A549 (cell line): ENCODE measurements around the gene SRP9. TPM values are rescaled to one million over a fixed set of nuclear protein-coding genes. Genes with fewer than 3 reads are reported as not detected.

Source experiments
- ATAC-seq, 2 experiments: fragments of 200-7000 bp in 1 of 2; fragments of >200 bp in 1 of 2; cut with Nextera tagmentation in 1 of 2; cut with Tn5 transposase in 1 of 2; 3 replicates each; pipeline versions ENCODE4 v1.8.0 to v1.9.1; 2018 to 2020; ENCODE audit warnings: mild to moderate bottlenecking in 1 of 2, moderate library complexity in 1 of 2
- CTCF ChIA-PET: fragments of 300-600 bp; sonication (Branson Sonifier 250); formaldehyde crosslinking; extraction: SDS; loops from one replicate; lab custom pipeline; 2021; ENCODE audit warnings: antibody characterized with exemption, inconsistent platforms; lab: Yijun Ruan, JAX
- POLR2A ChIA-PET: fragments of 350-600 bp; formaldehyde crosslinking; extraction: SDS; loops from one replicate; lab custom pipeline; 2021; ENCODE audit warnings: antibody characterized with exemption, inconsistent platforms; lab: Yijun Ruan, JAX
- DNase-seq, 2 experiments: peaks; one replicate each; pipeline versions ENCODE4 v3.0.0 to v3.0.0-alpha.2; 2011 to 2016; ENCODE audit warnings: low read depth in 1 of 2, low spot score in 1 of 2
- FAIRE-seq: peaks from 2 replicates; lab custom pipeline; 2011; peaks lifted over from hg19 to GRCh38; lab: Jason Lieb, UNC
- H3K27ac ChIP-seq, 2 experiments: fragments of >200 bp; sonication (Bioruptor Twin); formaldehyde crosslinking; 3 replicates each; pipeline ENCODE4 v1.5.1; 2016 to 2017
- H3K4me1 ChIP-seq: fragments of >200 bp; sonication (Bioruptor Twin); formaldehyde crosslinking; 3 replicates; pipeline ENCODE4 v1.6.1; 2016
- H3K4me2 ChIP-seq: fragments of >200 bp; sonication (Bioruptor Twin); formaldehyde crosslinking; 3 replicates; pipeline ENCODE4 v1.6.1; 2016
- H3K4me3 ChIP-seq: fragments of >200 bp; sonication (Bioruptor Twin); formaldehyde crosslinking; 3 replicates; pipeline ENCODE4 v1.5.1; 2016
- H3K9me3 ChIP-seq: fragments of >200 bp; sonication (Bioruptor Twin); formaldehyde crosslinking; 3 replicates; pipeline ENCODE4 v1.6.1; 2016
- CEBPB ChIP-seq, 2 experiments: fragments of >200 bp in 1 of 2; sonication (Bioruptor Twin) in 1 of 2; formaldehyde crosslinking in 1 of 2; IDR thresholded peaks; 2 replicates each; pipeline ENCODE4 v1.6.1; 2012 to 2016
- CHD4 ChIP-seq: fragments of 200-600 bp; sonication (generic); IDR thresholded peaks from 2 replicates; pipeline ENCODE4 v1.6.1; 2016; ENCODE audit warnings: antibody characterized with exemption, mild to moderate bottlenecking, borderline replicate concordance
- CTCF ChIP-seq: fragments of >200 bp; sonication (Bioruptor Twin); formaldehyde crosslinking; IDR thresholded peaks from 3 replicates; pipeline ENCODE4 v1.5.1; 2016
- EHF ChIP-seq: fragments of 250-450 bp; sonication (Bioruptor Pico); IDR thresholded peaks from 2 replicates; pipeline ENCODE4 v1.5.0; 2020; ENCODE audit warnings: mild to moderate bottlenecking
- FOSL2 ChIP-seq, 2 experiments: fragments of 450-650 bp in 1 of 2; fragments of >200 bp in 1 of 2; sonication (Bioruptor Twin) in 1 of 2; formaldehyde crosslinking; IDR thresholded peaks; 2 replicates each; pipeline versions ENCODE4 v1.5.0 to v1.6.1; 2016 to 2020; ENCODE audit warnings: mild to moderate bottlenecking in 1 of 2, moderate library complexity in 1 of 2
- HOXB5 ChIP-seq: fragments of 250-450 bp; sonication (Bioruptor Pico); IDR thresholded peaks from 2 replicates; pipeline ENCODE4 v1.5.0; 2020; ENCODE audit warnings: mild to moderate bottlenecking, moderate library complexity
- JUN ChIP-seq, 2 experiments: fragments of >200 bp; sonication (Bioruptor Twin); formaldehyde crosslinking; IDR thresholded peaks; 2 replicates in 1 of 2; 3 replicates in 1 of 2; pipeline ENCODE4 v1.6.1; 2016 to 2017
- KDM5A ChIP-seq: fragments of 200-600 bp; sonication (generic); IDR thresholded peaks from 2 replicates; pipeline ENCODE4 v1.6.1; 2016; ENCODE audit warnings: antibody characterized with exemption, mild to moderate bottlenecking
- MAX ChIP-seq: IDR thresholded peaks from 2 replicates; pipeline ENCODE4 v1.6.1; 2012
- MYC ChIP-seq: IDR thresholded peaks from 2 replicates; pipeline ENCODE4 v1.6.1; 2012; ENCODE audit warnings: mild to moderate bottlenecking, inconsistent platforms, low read length, improper control_type of control experiment, borderline replicate concordance
- NFE2L2 ChIP-seq: fragments of 150-350 bp; conservative IDR thresholded peaks from 2 replicates; pipeline ENCODE4 v1.6.1; 2014; ENCODE audit warnings: low read length
- PBX3 ChIP-seq: IDR thresholded peaks from 2 replicates; pipeline ENCODE4 v1.6.1; 2012
- PHF8 ChIP-seq: fragments of 200-600 bp; sonication (generic); IDR thresholded peaks from 2 replicates; pipeline ENCODE4 v1.6.1; 2016; ENCODE audit warnings: low read depth, mild to moderate bottlenecking, antibody characterized with exemption, moderate library complexity, borderline replicate concordance
- POLR2A ChIP-seq: IDR thresholded peaks from 2 replicates; pipeline ENCODE4 v1.6.1; 2012; ENCODE audit warnings: mild to moderate bottlenecking, low read length
- RAD21 ChIP-seq, 2 experiments: fragments of >200 bp in 1 of 2; sonication (Bioruptor Twin) in 1 of 2; formaldehyde crosslinking in 1 of 2; IDR thresholded peaks in 1 of 2; conservative IDR thresholded peaks in 1 of 2; 2 replicates in 1 of 2; 3 replicates in 1 of 2; pipeline ENCODE4 v1.6.1; 2012 to 2018; ENCODE audit warnings: inconsistent platforms in 1 of 2
- REST ChIP-seq: fragments of 200-600 bp; sonication (generic); IDR thresholded peaks from 2 replicates; pipeline ENCODE4 v1.6.1; 2016; ENCODE audit warnings: antibody characterized with exemption, mild to moderate bottlenecking, moderate library complexity
- ZFP36 ChIP-seq: fragments of 450-650 bp; IDR thresholded peaks from 2 replicates; pipeline ENCODE4 v1.6.1; 2014; ENCODE audit warnings: borderline replicate concordance; ENCODE audit not compliant: partially characterized antibody
- ZNF302 ChIP-seq: fragments of 250-450 bp; sonication (Bioruptor Pico); IDR thresholded peaks from 2 replicates; pipeline ENCODE4 v1.9.0; 2021; ENCODE audit warnings: inconsistent platforms, mild to moderate bottlenecking, moderate library complexity
- WGBS: methylation state at CpG from one replicate; pipeline ENCODE4 v1.1.6; 2017; ENCODE audit errors: missing lambda C conversion rate; 5-methylcytosine and 5-hydroxymethylcytosine counted together
- polyA plus RNA-seq, 4 experiments: library from polyadenylated mRNA; depleted of rRNA in 3 of 4; stranded (reverse); fragments of >200 nt; fragmentation: RNase III in 1 of 4; extraction: RNeasy Plus Mini Kit Qiagen cat#74134 plus additional on column Dnase treatment in 1 of 4; gene quantifications; 2 replicates in 3 of 4; 3 replicates in 1 of 4; pipeline ENCODE4 v1.2.3, GENCODE V29; 2011 to 2017

The SRP9 gene
- polyA plus RNA-seq, 2 of the 4 experiments (the other 2 are of a cell fraction) = 352 to 629 TPM

GRCh38 chr1:225768662-225769426 lies 8.8 kb upstream of the SRP9 start:
- WGBS = 83% methylated on average over 9 of the region's 9 CpGs
- TF ChIP-seq REST (no peak), KDM5A (no peak), CHD4 (no peak), NFE2L2 (no peak), PBX3 (no peak), RAD21 (conservative IDR thresholded peaks at IDR 0.05 in 1 of 2, IDR thresholded peaks at IDR 0.05 in 1 of 2) (no peak), JUN (IDR thresholded peaks at IDR 0.05) (no peak), HOXB5 (CRISPR knock-in tag) (no peak), PHF8 (no peak), MAX (no peak), EHF (CRISPR knock-in tag) (no peak), MYC (no peak)
- FAIRE-seq (no peak), ATAC-seq (no peak), DNase-seq (no peak)
- H3K4me3 ChIP-seq = no peak overlapping the region
- peak overlapping the region; percentile 25 to 75; a peak in 4 of 6 replicates for H3K27ac ChIP-seq
- H3K4me2 ChIP-seq = no peak overlapping the region
- peaks cover 61% of the 10 kb centered on the region for H3K4me1 ChIP-seq
- CTCF ChIA-PET = interaction anchor here (0.6 to 20.2 kb wide), 13 partner anchors 9 to 289 kb away, joined by 3 to 429 read pairs (median 3); partner anchors contain the start of genes EPHX1 and SRP9
- POLR2A ChIA-PET = interaction anchor here (1.0 to 3.6 kb wide), 4 partner anchors 9 to 126 kb away, joined by 3 to 16 read pairs (median 4); partner anchors contain the start of gene SRP9
- H3K9me3 ChIP-seq = no peaks in the 10 kb centered on the region

GRCh38 chr1:225769687-225770086 lies 7.9 kb upstream of the SRP9 start:
- CTCF ChIA-PET = interaction anchor here (0.6 to 20.2 kb wide), 14 partner anchors 8 to 290 kb away, joined by 3 to 429 read pairs (median 4); partner anchors contain the start of genes EPHX1 and SRP9
- FAIRE-seq (no peak), DNase-seq (no peak), ATAC-seq (no peak)
- POLR2A ChIA-PET = interaction anchor here (0.8 to 3.6 kb wide), 4 partner anchors 8 to 127 kb away, joined by 3 to 16 read pairs (median 4); partner anchors contain the start of gene SRP9
- Histone ChIP-seq H3K4me3 (no peak overlapping the region), H3K27ac (peak overlapping the region; percentile 25 to 75; a peak in 4 of 6 replicates), H3K4me2 (no peak overlapping the region), H3K9me3 (no peaks in the 10 kb centered on the region), H3K4me1 (peaks cover 57% of the 10 kb centered on the region)
- WGBS = 82% methylated on average over 5 of the region's 5 CpGs
- TF ChIP-seq ZFP36 (no peak), FOSL2 (IDR thresholded peaks at IDR 0.05) (no peak), FOSL2 (CRISPR knock-in tag; IDR thresholded peaks at IDR 0.05) (no peak), ZNF302 (CRISPR knock-in tag) (no peak), CEBPB (IDR thresholded peaks at IDR 0.05) (0 out of 4 replicates have a peak, but pooled peaks of 1 of the 2 experiments have one; percentile 10), CTCF (no peak), POLR2A (no peak)
